OCI-LY7 (cell line): ENCODE measurements around the gene RNF17. TPM values are rescaled to one million over a fixed set of nuclear protein-coding genes. Genes with fewer than 3 reads are reported as not detected.

Source experiments
- BruUV-seq: library from RNA; stranded (reverse); fragments of 400-500 nt; replicated peaks from 2 replicates; lab custom pipeline; 2021; lab: Mats Ljungman, UMichigan
- CTCF ChIA-PET: fragments of 300-600 bp; sonication (Branson Sonifier 250); formaldehyde crosslinking; loops from one replicate; lab custom pipeline; 2022; ENCODE audit warnings: antibody characterized with exemption; ENCODE audit not compliant: unreplicated experiment; lab: Charles Lee
- POLR2A ChIA-PET: fragments of 300-600 bp; sonication (Branson Sonifier 250); formaldehyde crosslinking; loops from one replicate; lab custom pipeline; 2022; ENCODE audit warnings: antibody characterized with exemption; lab: Charles Lee
- DNase-seq: peaks from one replicate; pipeline ENCODE4 v3.0.0-alpha.2; 2015; ENCODE audit warnings: low spot score
- H2AFZ ChIP-seq: fragments of 200-600 bp; sonication (generic), shearing (Covaris generic); 2 replicates; pipeline ENCODE4 v1.6.1; 2014; ENCODE audit warnings: mild to moderate bottlenecking, antibody characterized with exemption, low read length, moderate library complexity
- H3K27ac ChIP-seq: fragments of 200-600 bp; sonication (generic); 2 replicates; pipeline ENCODE4 v1.5.1; 2014; ENCODE audit warnings: mixed run types, low read depth, mild to moderate bottlenecking, moderate library complexity, low read length, inconsistent platforms; ENCODE audit not compliant: poor library complexity, severe bottlenecking
- H3K36me3 ChIP-seq: fragments of 200-600 bp; sonication (generic); 2 replicates; pipeline ENCODE4 v1.6.1; 2014; ENCODE audit warnings: mild to moderate bottlenecking, antibody characterized with exemption, low read length, moderate library complexity, mixed read lengths; ENCODE audit not compliant: insufficient read depth
- H3K4me1 ChIP-seq: fragments of 200-600 bp; sonication (generic); 2 replicates; pipeline ENCODE4 v1.5.1; 2014; ENCODE audit warnings: mild to moderate bottlenecking, low read length; ENCODE audit not compliant: insufficient read depth, poor library complexity, severe bottlenecking
- H3K4me2 ChIP-seq: fragments of 200-600 bp; sonication (generic); 2 replicates; pipeline ENCODE4 v1.6.1; 2014; ENCODE audit warnings: mild to moderate bottlenecking, low read length
- H3K4me3 ChIP-seq: fragments of 200-600 bp; sonication (generic); 2 replicates; pipeline ENCODE4 v1.5.1; 2014; ENCODE audit warnings: mild to moderate bottlenecking, low read depth, low read length; ENCODE audit not compliant: poor library complexity, severe bottlenecking
- H3K79me2 ChIP-seq: fragments of 200-600 bp; sonication (generic); 2 replicates; pipeline ENCODE4 v1.6.1; 2016; ENCODE audit warnings: low read depth, mild to moderate bottlenecking, low read length, moderate library complexity, mixed read lengths; ENCODE audit not compliant: insufficient read depth
- H3K9me2 ChIP-seq: fragments of 200-600 bp; sonication (generic); 2 replicates; pipeline ENCODE4 v1.6.1; 2016; ENCODE audit warnings: mild to moderate bottlenecking, low read length, mixed read lengths; ENCODE audit not compliant: insufficient read depth
- H3K9me3 ChIP-seq: fragments of 200-600 bp; sonication (generic); 2 replicates; pipeline ENCODE4 v1.6.1; 2014; ENCODE audit warnings: mild to moderate bottlenecking, mixed run types, low read length, mixed read lengths
- H4K20me1 ChIP-seq: fragments of 200-600 bp; sonication (generic); 2 replicates; pipeline ENCODE4 v1.6.1; 2014; ENCODE audit warnings: mild to moderate bottlenecking, antibody characterized with exemption, low read length, moderate library complexity, mixed read lengths; ENCODE audit not compliant: insufficient read depth
- EZH2phosphoT487 ChIP-seq: fragments of 200-600 bp; sonication (generic); IDR thresholded peaks from 2 replicates; pipeline ENCODE4 v1.6.1; 2018; ENCODE audit warnings: low read depth, borderline replicate concordance, mild to moderate bottlenecking, mixed run types, antibody characterized with exemption, low read length, moderate library complexity, mixed read lengths
- intact Hi-C: fragments of 100-400 bp; cut with micrococcal nuclease; formaldehyde crosslinking; loops from one replicate; pipeline ENCODE4 v1.10.0; 2022; ENCODE audit not compliant: unreplicated experiment
- total RNA-seq, 2 experiments: library from RNA; depleted of rRNA in 1 of 2; stranded (reverse); fragments of >200 nt in 1 of 2; shearing (Covaris generic) in 1 of 2; gene quantifications; 2 replicates each; pipeline ENCODE4 v1.2.3, GENCODE V29; 2014 to 2022
- TF ChIP-seq, protein P1 (sequence below): fragments of 200-600 bp; sonication (generic); conservative IDR thresholded peaks from 2 replicates; pipeline ENCODE4 v1.5.1; 2014; ENCODE audit warnings: mild to moderate bottlenecking, antibody characterized with exemption, low read length, moderate library complexity, mixed read lengths

The RNF17 gene
- total RNA-seq, 2 experiments from 2014 or later, result not detected

DNA sequence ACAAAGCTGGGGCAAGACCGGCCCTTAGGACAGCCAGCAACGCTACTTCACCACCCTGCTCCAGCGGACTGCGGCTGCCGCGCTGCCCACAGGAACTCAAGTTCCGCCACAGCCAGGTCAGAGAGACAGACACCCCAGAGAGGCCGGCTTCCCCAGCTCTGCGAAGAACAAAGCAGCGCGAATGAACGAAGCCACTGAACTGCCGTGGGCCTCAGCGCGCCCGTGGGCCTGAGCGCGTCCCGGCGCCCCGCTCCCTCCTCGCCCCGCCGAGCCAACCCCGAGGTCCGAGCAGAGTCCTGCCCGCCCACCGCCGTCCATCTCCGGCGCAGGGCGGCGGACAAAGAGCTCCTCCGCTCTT is 158.4 kb downstream of the RNF17 start:
- peak; percentile 54 for DNase-seq
- TSS peak; percentile 72 for BruUV-seq
- Histone ChIP-seq H3K9me3 (no peaks in the 10 kb centered on the region), H3K4me2 (peak overlapping the region; percentile 90), H3K4me1 (peaks cover 20% of the 10 kb centered on the region), H3K4me3 (peak overlapping the region; percentile 82), H3K79me2 (peaks cover 50% of the 10 kb centered on the region), H3K9me2 (no peaks in the 10 kb centered on the region), H2AFZ (peak overlapping the region; percentile 68; the same call in 1 of the 2 replicates), H4K20me1 (peaks cover 12% of the 10 kb centered on the region), H3K27ac (peak overlapping the region; percentile 94), H3K36me3 (peaks cover 4% of the 10 kb centered on the region; the same call in 1 of the 2 replicates)
- ChIA-PET POLR2A (interaction anchor here (0.9 to 1.2 kb wide), 2 partner anchors 9 to 45 kb away, joined by 3 to 4 read pairs; no protein-coding TSS in a partner anchor), CTCF (no interaction called here)
- intact Hi-C loops, result loop anchor here (5.0 kb wide), 1 partner anchor 410 kb away; the partner anchor contains the start of gene PARP4
- no peak for TF ChIP-seq EZH2phosphoT487
- TF ChIP-seq, protein P1, sequence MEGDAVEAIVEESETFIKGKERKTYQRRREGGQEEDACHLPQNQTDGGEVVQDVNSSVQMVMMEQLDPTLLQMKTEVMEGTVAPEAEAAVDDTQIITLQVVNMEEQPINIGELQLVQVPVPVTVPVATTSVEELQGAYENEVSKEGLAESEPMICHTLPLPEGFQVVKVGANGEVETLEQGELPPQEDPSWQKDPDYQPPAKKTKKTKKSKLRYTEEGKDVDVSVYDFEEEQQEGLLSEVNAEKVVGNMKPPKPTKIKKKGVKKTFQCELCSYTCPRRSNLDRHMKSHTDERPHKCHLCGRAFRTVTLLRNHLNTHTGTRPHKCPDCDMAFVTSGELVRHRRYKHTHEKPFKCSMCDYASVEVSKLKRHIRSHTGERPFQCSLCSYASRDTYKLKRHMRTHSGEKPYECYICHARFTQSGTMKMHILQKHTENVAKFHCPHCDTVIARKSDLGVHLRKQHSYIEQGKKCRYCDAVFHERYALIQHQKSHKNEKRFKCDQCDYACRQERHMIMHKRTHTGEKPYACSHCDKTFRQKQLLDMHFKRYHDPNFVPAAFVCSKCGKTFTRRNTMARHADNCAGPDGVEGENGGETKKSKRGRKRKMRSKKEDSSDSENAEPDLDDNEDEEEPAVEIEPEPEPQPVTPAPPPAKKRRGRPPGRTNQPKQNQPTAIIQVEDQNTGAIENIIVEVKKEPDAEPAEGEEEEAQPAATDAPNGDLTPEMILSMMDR, result no peak

DNA sequence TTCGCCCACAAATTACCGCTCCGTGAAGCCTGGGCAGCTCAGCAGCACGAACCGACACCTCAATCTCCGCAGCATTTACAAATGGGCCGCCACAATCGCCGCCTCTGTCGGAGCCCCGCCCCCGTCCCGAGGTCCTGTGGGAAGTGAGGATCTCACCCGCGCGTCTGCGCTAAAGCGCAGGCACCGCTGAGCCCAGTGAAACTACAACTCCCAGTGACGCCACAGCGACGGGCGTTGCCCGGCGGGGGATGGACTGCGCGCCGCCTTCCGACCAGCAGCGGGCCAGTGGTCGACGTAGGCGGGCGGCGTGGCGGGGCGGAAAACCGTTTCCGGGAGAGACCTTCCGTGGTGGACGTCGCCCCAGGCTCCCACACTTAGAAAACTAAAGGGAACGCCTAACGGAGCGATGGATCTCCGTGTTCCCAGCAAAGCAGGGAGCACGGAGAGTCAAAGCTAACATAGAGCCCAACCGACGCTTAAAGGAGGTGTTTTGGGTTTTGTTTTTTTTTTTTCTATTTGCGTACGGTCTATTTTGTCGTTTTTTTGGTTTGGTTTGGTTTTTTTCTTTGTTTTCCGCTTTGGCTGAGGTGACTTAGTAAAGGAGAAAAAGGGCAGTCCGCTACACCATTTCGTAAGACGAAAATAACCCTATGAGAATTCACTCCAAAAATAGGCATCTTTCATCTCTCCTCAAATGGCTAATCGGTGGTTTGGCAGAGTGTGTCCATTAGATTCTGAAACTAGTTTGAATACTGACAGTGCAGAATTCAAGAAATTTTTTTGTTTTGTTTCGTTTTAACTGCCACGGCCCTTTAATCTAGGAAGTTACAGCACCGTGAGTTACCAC is 159.0 kb downstream of the RNF17 start:
- peak overlapping the region; percentile 92 for H2AFZ ChIP-seq
- peaks cover 44% of the 10 kb centered on the region for H3K79me2 ChIP-seq
- TF ChIP-seq EZH2phosphoT487, result no peak
- TF ChIP-seq, protein P1, result no peak
- POLR2A ChIA-PET, result interaction anchor here (0.7 to 1.2 kb wide), 3 partner anchors 10 to 318 kb away, joined by 3 to 4 read pairs (median 3); no protein-coding TSS in a partner anchor
- peak overlapping the region; percentile 94 for H3K27ac ChIP-seq
- intact Hi-C loops, result loop anchor here (5.0 kb wide), 1 partner anchor 411 kb away; the partner anchor contains the start of gene PARP4
- CTCF ChIA-PET, result no interaction called here
- H3K4me3 ChIP-seq, result peak overlapping the region; percentile 82
- peak overlapping the region; percentile 90 for H3K4me2 ChIP-seq
- H3K9me3 ChIP-seq, result no peaks in the 10 kb centered on the region
- TSS peak; percentile 99 for BruUV-seq
- H3K4me1 ChIP-seq, result peaks cover 20% of the 10 kb centered on the region
- H3K9me2 ChIP-seq, result no peaks in the 10 kb centered on the region
- peaks cover 4% of the 10 kb centered on the region; the same call in 1 of the 2 replicates for H3K36me3 ChIP-seq
- H4K20me1 ChIP-seq, result peaks cover 12% of the 10 kb centered on the region
- peak; percentile 97 for DNase-seq
